Stimulated activated CD8-positive, alpha-beta memory T cell treated with anti-CD3 and anti-CD28 coated beads, Interleukin-12 subunit alpha, Interleukin-12 subunit beta, amount 100 ng/mL, for 24 hours (primary cell): ENCODE measurements around the gene REM2.
"Not testable (repeated sequence)": the region's sequence is repeated elsewhere in the genome, so short reads cannot be mapped to it uniquely, and the experiment has no call there.

Experiments
- DNase-seq: peaks from one replicate; pipeline ENCODE4 v3.0.0-alpha.2; 2020; ENCODE audit errors: extremely low read depth

Gene REM2

DNA sequence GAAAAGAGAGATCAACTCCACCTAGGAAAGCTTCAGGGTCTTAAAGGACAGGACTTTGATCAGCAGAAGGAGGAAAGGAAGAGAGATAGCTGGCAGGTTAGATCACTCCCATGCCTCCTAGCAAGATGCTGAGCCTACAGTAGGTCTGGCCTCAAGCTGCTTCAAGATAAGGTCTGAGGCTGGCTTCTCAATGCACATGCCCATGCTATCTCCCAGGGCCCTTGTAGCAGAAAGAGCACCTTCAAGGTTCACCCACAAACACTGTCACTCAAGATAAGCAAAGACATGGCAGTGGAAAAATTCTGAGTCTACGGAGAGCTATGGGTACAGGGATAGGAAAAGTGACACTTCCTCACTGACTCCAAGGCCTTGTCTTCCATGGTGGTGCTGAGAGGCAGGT is 14.3 kb downstream of the REM2 start:
- DNase-seq = no peak

DNA sequence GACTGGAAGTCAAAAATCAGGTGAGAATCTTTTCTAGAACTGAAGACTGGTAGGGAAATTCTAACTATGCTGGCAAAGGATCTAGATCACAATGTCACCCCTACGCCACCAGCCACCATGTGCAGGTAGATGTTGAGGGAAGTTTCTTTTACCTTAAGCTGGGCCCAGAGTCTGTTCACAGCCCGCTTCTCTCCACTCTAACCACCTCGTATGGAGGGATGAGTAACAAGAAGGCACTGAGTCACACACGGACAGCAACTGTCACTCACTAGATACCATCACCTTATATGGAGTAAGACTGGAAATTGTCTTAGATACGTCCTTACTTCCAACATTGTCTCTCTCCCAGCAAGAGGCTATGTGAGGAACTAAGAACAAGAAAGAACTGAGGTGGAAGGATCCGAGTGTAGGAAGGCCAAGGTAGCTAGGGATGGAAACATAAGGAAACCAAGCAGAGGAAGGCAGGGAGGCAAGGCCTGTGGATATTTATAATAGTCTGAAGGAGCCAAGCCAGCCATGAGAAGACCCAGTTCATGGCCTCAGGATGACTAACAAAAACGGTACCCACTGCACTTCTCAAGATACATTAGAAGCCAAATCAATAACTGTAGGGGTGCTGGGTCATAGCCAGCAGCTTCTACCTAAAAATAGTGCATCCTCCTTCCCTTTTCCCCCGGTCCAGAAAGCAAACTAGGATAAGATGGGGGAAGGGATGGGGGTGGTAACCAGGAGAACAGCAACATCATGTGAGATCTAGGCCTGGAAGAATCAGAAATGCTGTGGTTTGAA is 15.5 kb downstream of the REM2 start:
- DNase-seq = no peak

DNA sequence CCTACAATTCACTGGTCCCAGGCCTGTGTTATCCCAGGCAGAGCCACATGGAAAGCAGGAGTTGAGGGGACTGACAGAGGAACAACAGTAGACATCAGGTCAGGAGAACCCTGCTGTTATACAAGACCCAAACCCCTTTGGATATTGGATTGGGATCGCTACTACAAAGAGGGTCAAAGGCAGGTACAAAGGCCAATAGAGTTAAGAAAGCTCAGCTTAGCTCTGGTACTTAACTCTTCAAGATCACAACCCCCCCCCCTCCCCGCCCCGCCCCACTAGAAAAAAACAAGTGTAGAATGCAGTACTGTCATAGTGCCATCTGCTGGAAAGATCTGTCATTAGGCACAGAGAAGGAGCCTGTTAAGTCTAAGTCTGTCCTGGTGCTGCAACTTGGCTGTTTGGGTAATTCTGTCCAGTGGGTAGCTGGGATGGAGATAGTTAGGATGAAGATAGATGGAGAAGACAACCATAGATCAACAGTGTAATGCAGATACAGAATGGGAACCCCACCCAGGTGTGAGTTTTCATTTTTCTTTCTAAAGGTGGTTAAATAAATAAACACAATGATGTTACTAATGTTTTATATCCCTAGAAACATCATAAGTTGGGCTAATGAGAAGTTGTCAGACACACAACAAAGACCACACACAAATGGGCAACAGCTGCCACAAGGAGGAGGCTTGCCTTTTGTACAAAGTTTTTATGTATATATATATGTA is 17.2 kb downstream of the REM2 start:
- no peak for DNase-seq

DNA sequence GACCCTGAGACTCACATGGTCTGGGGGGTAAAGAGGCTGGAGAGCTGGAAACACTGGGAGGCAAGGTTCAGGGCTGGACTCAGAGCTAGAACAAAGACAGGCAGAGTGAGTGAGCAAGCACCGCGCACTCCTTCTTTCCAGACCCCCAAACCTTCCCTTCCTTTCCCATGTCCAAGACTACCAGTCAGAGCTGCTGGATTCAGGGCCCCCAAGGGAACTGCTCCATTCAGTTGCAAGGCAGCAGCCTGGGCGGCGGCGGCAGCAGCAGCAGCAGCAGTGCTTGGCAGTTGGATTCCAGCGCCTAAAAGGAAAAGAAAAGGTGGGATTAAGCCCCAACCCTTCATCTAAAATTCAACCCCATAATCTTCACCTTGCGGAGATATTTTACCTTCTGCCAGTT is 18.8 kb downstream of the REM2 start:
- DNase-seq = no peak

DNA sequence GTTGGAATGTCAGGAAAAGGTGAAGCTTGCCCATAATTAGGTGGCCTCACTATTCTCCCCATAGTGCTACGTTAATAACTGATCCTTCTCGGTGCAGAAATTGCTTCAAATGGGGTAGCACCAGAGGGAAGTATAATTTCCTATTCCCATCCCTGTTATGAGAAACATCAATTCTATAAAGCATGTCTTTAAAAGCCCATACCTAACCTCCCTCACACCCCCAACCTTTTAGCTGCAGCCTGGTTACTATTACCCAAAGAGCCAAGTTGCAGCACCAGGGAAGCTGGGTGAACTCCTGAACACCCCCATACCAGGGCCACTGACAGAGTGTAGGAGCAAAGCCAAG is 20.7 kb downstream of the REM2 start:
- DNase-seq = no peak

DNA sequence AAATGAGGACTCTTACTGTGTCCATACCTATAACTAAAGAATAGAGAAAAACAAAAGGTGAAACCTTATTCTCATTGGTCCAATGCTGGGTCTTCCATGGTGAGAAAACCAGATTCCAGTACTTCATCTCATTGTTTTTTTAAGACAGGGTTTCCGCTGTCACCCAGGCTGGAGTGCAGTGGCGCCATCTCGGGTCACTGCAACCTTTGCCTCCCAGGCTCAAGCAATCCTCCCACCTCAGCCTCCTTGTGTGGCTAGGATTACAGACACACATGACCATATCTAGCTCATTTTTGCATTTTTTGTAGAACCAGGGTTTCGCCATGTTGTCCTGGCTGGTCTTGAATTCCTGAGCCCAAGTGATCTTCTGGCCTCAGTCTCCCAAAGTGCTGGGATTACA is 22.6 kb downstream of the REM2 start:
- no peak for DNase-seq

DNA sequence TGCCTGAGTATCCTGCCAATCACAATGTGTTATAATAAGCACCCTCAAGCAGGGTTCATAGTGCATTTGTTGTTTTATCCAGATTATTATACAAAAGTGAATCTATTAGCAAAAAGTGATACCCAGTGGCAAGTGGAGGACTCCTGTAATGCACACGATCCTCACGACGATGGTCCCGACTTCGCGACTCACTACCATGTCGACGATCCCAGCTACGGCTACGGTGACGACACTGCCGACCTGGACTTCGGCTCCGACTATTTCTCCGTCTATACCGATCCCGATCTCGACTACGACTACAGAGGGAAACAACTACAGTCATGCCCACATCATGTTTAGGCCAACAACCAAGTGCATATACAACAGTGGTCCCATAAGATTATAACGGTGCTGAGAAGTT is 23.1 kb downstream of the REM2 start:
- DNase-seq = no peak

DNA sequence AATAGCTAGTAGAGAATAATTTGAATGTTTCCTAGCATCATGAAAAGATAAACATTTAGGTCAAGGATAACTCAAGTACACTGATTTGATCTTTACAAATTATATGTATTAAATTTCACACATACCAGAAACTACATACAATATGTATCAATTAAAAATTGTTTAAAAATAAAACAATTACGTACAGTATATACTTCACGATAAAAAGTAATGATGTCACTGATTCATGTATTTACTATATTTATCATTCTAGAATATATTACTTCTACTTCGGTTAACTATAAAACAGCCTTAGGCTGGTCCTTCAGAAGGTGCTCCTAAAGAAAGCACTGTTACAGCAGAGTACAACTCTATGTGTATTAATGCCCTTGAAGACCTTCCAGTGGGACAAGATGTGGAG is 24.4 kb downstream of the REM2 start:
- DNase-seq = no peak

DNA sequence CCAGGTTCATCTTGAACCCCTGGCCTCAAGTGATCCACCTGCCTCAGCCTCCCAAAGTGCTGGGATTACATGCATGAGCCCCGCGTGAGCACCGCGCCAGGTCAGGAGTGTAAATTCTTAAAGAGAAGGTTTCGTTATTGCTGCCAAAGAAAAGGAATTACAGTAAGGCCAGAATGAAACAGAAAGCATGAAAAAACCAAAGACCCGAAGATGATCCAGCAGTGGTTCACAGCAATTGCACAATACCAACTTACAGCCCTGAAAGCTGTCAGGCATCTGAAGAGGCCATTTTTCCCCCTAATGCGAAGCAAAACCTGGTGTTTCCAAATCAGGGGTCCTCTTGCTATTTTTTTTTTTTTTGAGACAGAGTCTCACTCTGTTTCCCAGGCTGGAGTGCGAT is 25.6 kb downstream of the REM2 start:
- no peak for DNase-seq

DNA sequence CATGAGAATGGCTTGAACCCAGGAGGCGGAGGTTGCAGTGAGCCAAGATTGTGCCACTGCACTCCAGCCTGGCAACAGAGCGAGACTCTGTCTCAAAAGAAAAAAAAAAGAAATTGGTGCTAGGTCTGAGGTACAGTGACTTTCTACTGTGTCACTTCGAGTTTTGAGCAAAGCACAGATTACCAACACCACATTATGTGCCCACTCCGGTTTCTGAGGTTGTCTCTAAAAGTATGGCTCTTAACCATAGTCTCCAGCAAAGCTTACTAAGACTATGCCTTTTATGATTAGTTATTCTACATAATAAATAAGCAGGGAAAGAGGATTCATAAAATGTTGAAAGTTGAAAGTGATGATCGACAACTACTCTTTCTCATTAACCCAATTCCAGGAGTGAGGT is 27.9 kb downstream of the REM2 start:
- no peak for DNase-seq

DNA sequence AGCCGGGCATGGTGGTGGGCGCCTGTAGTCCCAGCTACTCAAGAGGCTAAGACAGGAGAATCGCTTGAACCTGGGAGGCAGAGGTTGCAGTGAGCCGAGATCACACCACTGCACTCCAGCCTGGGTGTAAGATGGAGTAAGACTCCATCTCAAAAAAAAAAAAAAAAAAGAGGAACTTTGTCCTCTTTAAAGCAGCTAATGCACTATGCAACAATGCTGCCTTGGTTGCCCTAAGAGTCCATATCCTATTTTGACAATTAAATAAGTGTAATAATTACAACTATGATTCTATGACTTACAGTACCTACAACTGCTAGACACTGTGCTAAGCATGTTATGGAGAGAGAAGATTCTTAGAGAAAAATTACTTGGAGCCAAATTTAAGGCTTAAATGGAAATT is 31.8 kb downstream of the REM2 start:
- not testable (repeated sequence) for DNase-seq

DNA sequence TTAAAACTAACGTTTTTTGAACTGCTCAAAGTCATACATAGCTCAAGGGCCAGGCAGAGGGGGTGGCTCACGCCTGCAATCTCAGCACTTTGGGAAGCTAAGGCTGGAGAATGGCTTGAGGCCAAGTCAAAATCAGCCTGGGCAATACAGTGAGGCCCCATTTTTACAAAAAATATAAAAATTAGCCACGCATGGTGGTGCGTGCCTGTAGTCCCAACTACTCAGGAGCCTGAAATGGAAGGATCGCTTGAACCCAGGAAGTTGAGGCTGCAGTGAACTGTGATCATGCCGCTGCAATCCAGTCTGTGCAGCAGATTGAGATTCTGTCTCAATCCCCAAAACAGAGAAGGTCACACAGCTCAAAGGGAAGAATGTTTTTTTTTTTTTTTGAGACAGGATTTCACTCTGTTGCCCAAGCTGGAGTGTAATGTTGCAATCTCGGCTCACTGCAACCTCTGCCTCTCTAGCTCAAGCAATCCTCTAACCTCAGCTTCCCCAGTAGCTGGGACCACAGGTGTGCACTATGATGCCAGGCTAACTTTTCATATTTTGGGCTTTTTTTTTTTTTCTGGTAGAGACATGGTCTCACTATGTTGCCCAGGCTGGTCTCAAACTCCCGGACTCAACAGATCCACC is 33.0 kb downstream of the REM2 start:
- DNase-seq = no peak

DNA sequence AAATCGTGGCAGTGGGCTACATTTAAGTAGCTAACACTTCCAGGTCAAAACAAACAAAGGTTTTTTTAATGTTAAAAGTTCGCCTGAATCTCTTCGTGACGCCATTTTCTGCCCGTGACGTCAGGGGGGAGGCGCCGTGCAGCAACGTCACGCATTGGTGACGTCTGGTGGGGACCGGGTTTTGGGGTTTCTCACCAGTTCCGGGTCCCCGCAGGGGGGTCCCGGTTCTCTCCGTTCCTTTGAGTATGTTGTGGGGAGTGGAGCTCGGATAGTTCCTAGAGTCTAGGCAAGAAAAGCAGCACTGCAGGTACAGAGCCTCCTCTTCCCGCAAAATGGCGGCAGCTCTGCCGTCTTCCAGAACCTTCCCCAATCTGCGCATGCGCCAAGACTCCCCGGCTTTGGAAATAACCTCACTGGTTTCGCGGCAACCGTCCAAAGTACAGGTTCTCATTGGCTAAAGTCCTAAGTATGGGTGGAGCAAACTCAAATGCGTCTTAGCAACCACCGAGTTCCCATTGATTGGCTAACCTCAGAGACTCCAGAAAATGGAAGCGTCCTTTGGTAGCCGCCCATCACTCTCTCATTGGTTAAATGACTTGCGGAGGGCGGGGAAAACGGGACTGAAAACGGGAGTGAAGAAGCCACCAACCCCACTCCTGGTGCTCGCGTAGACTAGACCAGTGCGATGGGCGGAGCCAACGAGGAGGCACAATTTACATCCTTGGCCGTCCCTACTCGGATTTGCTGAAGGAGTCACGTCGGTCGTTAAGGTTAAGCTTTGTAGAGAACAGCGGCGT is 36.0 kb downstream of the REM2 start, which contains the start of gene RBM23:
TSS of gene RBM23 (minus strand) at position 346 of the 797 bp plus-strand sequence.
- DNase-seq = peak; percentile 99

DNA sequence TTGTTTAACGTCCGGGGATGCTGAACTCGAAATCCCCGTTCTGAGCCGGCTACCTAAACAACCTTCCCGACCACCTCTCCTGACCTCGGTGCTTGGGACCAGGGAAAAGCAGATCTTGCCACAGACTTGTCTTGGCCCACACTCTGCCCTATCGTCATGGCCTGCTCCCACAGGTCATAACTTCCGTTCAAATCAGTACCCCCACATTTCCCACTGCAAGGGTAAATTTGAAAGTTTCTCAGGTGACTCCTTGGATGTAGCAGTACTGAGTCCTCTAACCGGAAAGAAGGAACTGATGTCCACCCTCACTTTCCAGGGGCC is 36.5 kb downstream of the REM2 start:
- DNase-seq = no peak

DNA sequence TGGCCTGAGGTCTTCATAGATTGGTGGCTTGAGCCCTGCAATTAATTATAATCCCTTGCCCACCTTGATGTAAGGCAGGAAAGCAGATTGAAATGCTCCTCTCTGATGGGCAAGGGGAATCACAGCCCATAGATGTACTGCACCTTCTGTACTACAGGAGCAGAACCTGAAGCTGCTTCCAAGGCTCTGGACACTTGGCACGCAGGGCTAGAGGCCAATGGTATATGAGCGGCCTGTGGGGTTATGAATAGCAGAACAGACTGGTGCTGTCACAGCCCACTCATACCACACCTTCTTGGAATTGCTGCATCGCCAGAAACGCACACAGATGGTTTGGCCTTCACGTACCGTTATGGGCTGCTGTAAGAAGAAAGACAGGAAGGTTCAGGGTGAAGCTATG is 37.7 kb downstream of the REM2 start:
- DNase-seq = no peak

DNA sequence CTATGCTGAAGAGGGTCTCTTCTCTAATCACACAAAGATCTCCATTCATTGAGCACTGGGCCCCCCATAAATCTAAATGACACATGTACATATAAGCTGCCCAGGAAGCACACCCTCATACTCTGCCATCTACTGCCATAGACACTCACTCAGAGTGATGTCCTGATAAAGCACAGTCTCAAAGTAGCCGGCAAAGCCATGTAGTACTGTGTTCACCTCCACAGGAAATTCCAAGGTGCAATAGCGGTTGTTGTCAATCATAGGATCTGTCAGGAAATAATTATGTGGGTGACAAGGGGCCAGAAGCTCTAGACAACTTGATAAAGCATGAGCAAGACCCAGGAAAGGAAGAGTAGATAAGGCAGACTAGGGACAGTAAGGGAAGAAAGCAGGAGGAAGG is 39.3 kb downstream of the REM2 start:
- DNase-seq = no peak

DNA sequence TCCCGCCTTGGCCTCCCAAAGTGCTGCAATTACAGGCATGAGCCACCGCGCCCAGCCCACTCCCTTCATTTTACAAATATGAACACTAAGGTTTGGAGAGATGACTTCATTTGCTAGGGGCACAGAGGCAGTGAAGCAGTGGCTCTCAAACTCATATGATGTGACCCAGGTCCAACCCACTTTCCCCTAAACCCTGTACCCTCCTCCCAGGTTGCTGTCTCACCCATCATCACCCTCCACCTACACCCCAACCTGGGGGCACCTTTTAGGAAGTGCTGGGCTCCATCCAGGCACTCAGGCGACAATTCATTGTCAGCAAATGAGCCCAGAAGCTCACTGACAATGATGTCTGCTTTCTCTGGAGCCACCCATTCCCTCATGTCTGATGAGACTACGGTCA is 40.7 kb downstream of the REM2 start:
- no peak for DNase-seq

DNA sequence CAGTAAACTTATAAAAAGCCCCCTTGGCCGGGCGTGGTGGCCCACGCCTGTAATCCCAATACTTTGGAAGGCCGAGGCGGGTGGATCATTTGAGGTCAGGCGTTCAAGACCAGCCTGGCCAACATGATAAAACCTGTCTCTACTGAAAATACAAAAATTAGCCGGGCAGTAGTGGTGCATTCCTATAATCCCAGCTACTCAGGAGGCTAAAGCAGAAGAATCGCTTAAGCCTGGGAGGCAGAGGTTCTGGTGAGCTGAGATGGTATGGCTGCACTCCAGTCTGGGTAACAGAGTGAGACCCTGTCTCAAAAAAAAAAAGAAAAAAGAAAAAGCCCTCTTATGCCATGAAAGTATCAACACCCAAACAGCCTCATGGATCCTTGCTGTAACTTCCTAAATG is 42.5 kb downstream of the REM2 start:
- no peak for DNase-seq

DNA sequence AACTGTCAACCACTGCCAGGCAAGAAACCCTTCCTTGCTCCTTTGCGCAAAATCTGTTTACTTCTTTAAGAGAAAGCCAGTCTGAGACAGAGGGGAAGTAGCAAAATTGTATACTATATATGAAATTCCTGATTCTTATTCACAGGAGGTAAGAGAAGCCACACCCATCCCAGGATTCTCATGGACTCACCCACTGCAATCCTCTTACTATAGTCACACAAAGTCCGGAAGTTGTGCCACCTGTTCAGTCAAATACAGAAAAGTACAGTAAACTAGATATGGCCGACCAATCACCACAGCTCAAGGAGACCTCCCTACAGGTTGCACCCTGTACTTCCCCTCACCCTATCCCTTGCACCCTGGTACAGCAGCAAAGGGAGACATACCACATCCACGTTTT is 43.3 kb downstream of the REM2 start:
- DNase-seq = no peak

DNA sequence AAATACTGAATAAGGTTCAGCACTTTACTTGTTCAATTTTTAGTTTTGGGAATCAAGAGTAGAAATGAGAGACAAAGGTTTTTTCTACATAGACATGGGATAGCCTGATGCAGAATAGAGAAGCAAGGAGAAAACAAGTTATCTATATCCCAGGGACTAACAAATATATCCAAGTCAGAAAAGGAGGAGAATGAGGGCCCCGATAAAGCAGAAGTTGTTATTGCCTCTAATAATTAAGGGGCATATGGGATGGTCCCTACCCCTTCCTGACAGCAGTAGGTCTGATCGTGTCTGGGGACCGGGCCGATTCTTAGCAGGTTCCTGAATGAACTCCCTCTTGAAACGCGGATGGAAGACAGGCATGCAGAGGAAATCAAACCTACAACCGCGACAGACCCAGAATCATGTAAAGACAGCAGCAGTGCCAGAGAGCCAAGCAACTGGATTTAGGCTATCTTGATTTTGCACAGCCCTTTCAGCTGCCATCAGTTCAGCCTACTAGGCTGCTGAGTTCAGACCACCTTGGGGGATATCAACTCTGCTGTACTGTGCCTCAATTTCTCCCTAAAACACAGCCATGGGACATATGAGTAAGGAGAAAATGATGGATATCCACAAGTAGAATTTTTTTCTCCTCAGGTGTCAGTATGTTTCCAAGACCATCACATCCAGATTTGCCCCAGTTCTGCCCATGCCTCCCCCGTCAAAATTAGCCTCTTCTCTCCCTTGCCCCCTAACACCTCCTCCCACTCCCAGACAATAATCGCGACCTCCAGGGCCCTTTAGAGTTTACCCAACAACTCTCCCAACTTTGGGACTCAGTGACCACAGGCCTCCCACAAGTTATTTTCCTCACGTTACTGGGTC is 45.4 kb downstream of the REM2 start:
- DNase-seq = no peak
